Posterior vena cava (tissue), 2 donors: ENCODE results near the gene NFKBIL1. TPM values are rescaled to one million over a fixed set of nuclear protein-coding genes. Genes with fewer than 3 reads are reported as not detected.
"Not testable (repeated sequence)": the region's sequence is repeated elsewhere in the genome, so short reads cannot be mapped to it uniquely, and the experiment has no call there.

Experiments used
- DNase-seq: peaks from one replicate; pipeline ENCODE4 v3.0.0-alpha.2; 2020; ENCODE audit warnings: low spot score
- intact Hi-C, 2 donors: fragments of 100-400 bp; cut with DNase I; formaldehyde crosslinking; loops; one replicate each; pipeline versions ENCODE4 v1.14.1 to v1.14.2; 2022 to 2023
- long read RNA-seq, 2 donors: library from polyadenylated mRNA; unstranded; transcript quantifications; one replicate each; pipeline ENCODE4 v2.0.0, GENCODE V29; 2020 to 2021
- total RNA-seq, 2 donors: library from RNA; stranded (reverse); fragmentation: NEBNext Ultra II Directional; extraction: Animal tissue kit (Norgen Biotek cat#: 25700); gene quantifications; one replicate each; pipeline ENCODE4 v1.2.1, GENCODE V29; 2021
- donor health status: DM: yes; HTN: yes; CAD: no.
- donor health status: DM: yes; HTN: yes; CAD: no.

The NFKBIL1 gene
- total RNA-seq, result 10 to 100 TPM; 12.0 to 13.2 TPM
- long read RNA-seq, donor 1, transcript NFKBIL1-203 (4 exons, 1,478 nt), result major isoform, 5 of 7 reads
- long read RNA-seq, donor 1, partial matches to known transcripts, result 0 of 7 reads
- long read RNA-seq, donor 1, other reads (novel, unspliced or antisense), result 0 of 7 reads
- long read RNA-seq, donor 2, transcript NFKBIL1-203 (4 exons, 1,478 nt), result major isoform, 62 of 87 reads
- long read RNA-seq, donor 2, transcript NFKBIL1-201 (4 exons, 1,401 nt), result minor isoform, 19 of 87 reads
- long read RNA-seq, donor 2, partial matches to known transcripts, result 2 of 87 reads
- long read RNA-seq, donor 2, other reads (novel, unspliced or antisense), result 3 of 87 reads

GRCh38 chr6:31546958-31547726, at the start of gene NFKBIL1:
Gene NFKBIL1 (plus strand): TSS chr6:31547608. CDS start chr6:31547695, 87 bp downstream.
- intact Hi-C loops, result loop anchor here (1.0 to 5.0 kb wide), 2 partner anchors 50 to 53 kb away; no protein-coding TSS in a partner anchor
- DNase-seq, result peak; percentile 98

- DNase-seq, result peak; percentile 84
- intact Hi-C loops, result no loop called here
Measured at GRCh38 chr6:31498748-31499147, 48.7 kb upstream of the NFKBIL1 start.

- intact Hi-C loops, result not testable (repeated sequence)
Measured at GRCh38 chr6:31499648-31500047, 47.8 kb upstream of the NFKBIL1 start.

GRCh38 chr6:31502586-31502985, 44.8 kb upstream of the NFKBIL1 start:
- DNase-seq, result no peak
- intact Hi-C loops, result no loop called here

More at GRCh38 chr6:31499648-31500047, 47.8 kb upstream of the NFKBIL1 start:
- DNase-seq, result not testable (repeated sequence)

- intact Hi-C loops, DNase-seq: not testable (repeated sequence)
Measured at GRCh38 chr6:31509036-31509435, 38.4 kb upstream of the NFKBIL1 start.

GRCh38 chr6:31510007-31510406, 37.4 kb upstream of the NFKBIL1 start:
- DNase-seq, result no peak

GRCh38 chr6:31513456-31514165, 33.8 kb upstream of the NFKBIL1 start:
- DNase-seq, result no peak
- intact Hi-C loops, result no loop called here

More at GRCh38 chr6:31510007-31510406, 37.4 kb upstream of the NFKBIL1 start:
- intact Hi-C loops, result no loop called here

- DNase-seq, result no peak
- intact Hi-C loops, result no loop called here
Measured at GRCh38 chr6:31521835-31522234, 25.6 kb upstream of the NFKBIL1 start.

GRCh38 chr6:31525553-31525931, 21.9 kb upstream of the NFKBIL1 start:
- intact Hi-C loops, result no loop called here
- no peak for DNase-seq

GRCh38 chr6:31525932-31526591, 21.3 kb upstream of the NFKBIL1 start:
- no peak for DNase-seq
- intact Hi-C loops, result no loop called here

- intact Hi-C loops, result no loop called here
- DNase-seq, result no peak
Measured at GRCh38 chr6:31528307-31528777, 19.1 kb upstream of the NFKBIL1 start.

GRCh38 chr6:31528821-31529328, 18.5 kb upstream of the NFKBIL1 start, which contains the start of gene MCCD1:
Gene MCCD1 (plus strand): TSS chr6:31528962. CDS start chr6:31529015, 53 bp downstream.
- no peak for DNase-seq
- intact Hi-C loops, result no loop called here

GRCh38 chr6:31529329-31530150, 17.9 kb upstream of the NFKBIL1 start:
- DNase-seq, result no peak
- intact Hi-C loops, result no loop called here

- no peak for DNase-seq
- intact Hi-C loops, result no loop called here
Measured at GRCh38 chr6:31530659-31531058, 16.7 kb upstream of the NFKBIL1 start.

- intact Hi-C loops, result no loop called here
- no peak for DNase-seq
Measured at GRCh38 chr6:31531162-31531561, 16.2 kb upstream of the NFKBIL1 start.

- no peak for DNase-seq
- intact Hi-C loops, result no loop called here
Measured at GRCh38 chr6:31531771-31532643, 15.4 kb upstream of the NFKBIL1 start.
